ENCODE measurements around the gene LSM7. TPM values are rescaled to one million over a fixed set of nuclear protein-coding genes. Genes with fewer than 3 reads are reported as not detected.
"Not testable (repeated sequence)": the region's sequence is repeated elsewhere in the genome, so short reads cannot be mapped to it uniquely, and the experiment has no call there.

LSM7 gene
- total RNA-seq, 6 donors from 2014 or later = 58.6 to 127 (median 89.8) TPM

- ATAC-seq (ENCODE audit: low FRiP score in 2 of 2) (no peak), DNase-seq (no peak)
- H3K27me3 ChIP-seq = no peaks in the 10 kb centered on the region
- H3K9me3 ChIP-seq = no peaks in the 10 kb centered on the region
- H3K27ac ChIP-seq = peak overlapping the region in 1 of 4 donors; percentile 84
- TF ChIP-seq CTCF (IDR thresholded peaks at IDR 0.05) = no peak
- no peak for TF ChIP-seq POLR2AphosphoS5 (IDR thresholded peaks at IDR 0.05)
- no peak for TF ChIP-seq EP300 (IDR thresholded peaks at IDR 0.05)
- no peak for TF ChIP-seq POLR2A (IDR thresholded peaks at IDR 0.05)
- H3K36me3 ChIP-seq = no peaks in the 10 kb centered on the region
- H3K4me3 ChIP-seq = no peak overlapping the region
- H3K4me1 ChIP-seq = peaks cover 9 to 24% (median 18%) of the 10 kb centered on the region in 4 donors
- WGBS, 2 donors = 92 to 94% methylated on average over 7 to 8 of the region's 8 CpGs
These were observed 44.4 kb downstream of the LSM7 start for GRCh38 chr19:2283835-2284507.

GRCh38 chr19:2282862-2283237 lies 45.5 kb downstream of the LSM7 start:
- Histone ChIP-seq H3K36me3 (no peaks in the 10 kb centered on the region), H3K4me3 (peak overlapping the region in 3 of 4 donors; percentile 39 to 54 (median 51)), H3K9me3 (no peaks in the 10 kb centered on the region), H3K27me3 (no peaks in the 10 kb centered on the region), H3K4me1 (peaks cover 9 to 23% (median 15%) of the 10 kb centered on the region in 4 donors), H3K27ac (peak overlapping the region in 3 of 4 donors; percentile 72 to 91 (median 84))
- no peak for TF ChIP-seq POLR2A (IDR thresholded peaks at IDR 0.05)
- no peak for TF ChIP-seq EP300 (IDR thresholded peaks at IDR 0.05)
- 74 to 76% methylated on average over 10 to 11 of the region's 11 CpGs for WGBS, 2 donors
- no peak for DNase-seq
- no peak for ATAC-seq (ENCODE audit: low FRiP score in 2 of 2)

- Histone ChIP-seq H3K9me3 (no peaks in the 10 kb centered on the region), H3K4me1 (peaks cover 9 to 23% (median 13%) of the 10 kb centered on the region in 4 donors), H3K36me3 (no peaks in the 10 kb centered on the region), H3K27ac (peak within 1 kb of the TSS; percentile 72 to 91 (median 80)), H3K27me3 (no peaks in the 10 kb centered on the region), H3K4me3 (peak within 1 kb of the TSS; percentile 11 to 54 (median 45))
- TF ChIP-seq POLR2AphosphoS5 (IDR thresholded peaks at IDR 0.05) (peak; percentile 66 to 70), POLR2A (IDR thresholded peaks at IDR 0.05) (peak in 1 of 4 donors; percentile 53), CTCF (IDR thresholded peaks at IDR 0.05) (no peak), EP300 (IDR thresholded peaks at IDR 0.05) (peak in 1 of 4 donors; percentile 12)
- peak; percentile 82 to 87 for ATAC-seq (ENCODE audit: low FRiP score in 2 of 2)
- 12 to 23% methylated on average over 7 to 28 of the region's 41 CpGs for WGBS, 2 donors
- DNase-seq = peak; percentile 87 to 92
These were observed 46.1 kb downstream of the LSM7 start, which contains the start of gene PEAK3 for GRCh38 chr19:2282062-2282861. TSS of gene PEAK3 (minus strand) at chr19:2282175. CDS start at chr19:2280931, 1,244 bp downstream.

GRCh38 chr19:2281265-2282061 lies 46.9 kb downstream of the LSM7 start:
- H3K27ac ChIP-seq = peak overlapping the region; percentile 72 to 91 (median 80)

GRCh38 chr19:2280633-2281264 lies 47.6 kb downstream of the LSM7 start:
- peak overlapping the region in 1 of 4 donors; percentile 28 for H3K4me3 ChIP-seq
- no peak for DNase-seq
- no peak for ATAC-seq (ENCODE audit: low FRiP score in 2 of 2)
- no peak for TF ChIP-seq CTCF (IDR thresholded peaks at IDR 0.05)
- no peak for TF ChIP-seq POLR2AphosphoS5 (IDR thresholded peaks at IDR 0.05)
- TF ChIP-seq POLR2A (IDR thresholded peaks at IDR 0.05) = no peak
- no peak for TF ChIP-seq EP300 (IDR thresholded peaks at IDR 0.05)
- H3K36me3 ChIP-seq = peaks cover 0 to 13% (median 8%) of the 10 kb centered on the region in 4 donors
- 83 to 88% methylated on average over 8 to 26 of the region's 26 CpGs for WGBS, 2 donors
- peaks cover 12 to 30% (median 21%) of the 10 kb centered on the region in 4 donors for H3K4me1 ChIP-seq
- no peaks in the 10 kb centered on the region for H3K27me3 ChIP-seq
- no peaks in the 10 kb centered on the region for H3K9me3 ChIP-seq
- H3K27ac ChIP-seq = peak overlapping the region in 2 of 4 donors; percentile 1 to 52

More at GRCh38 chr19:2281265-2282061, 46.9 kb downstream of the LSM7 start:
- Histone ChIP-seq H3K4me1 (peaks cover 9 to 23% (median 14%) of the 10 kb centered on the region in 4 donors), H3K4me3 (peak overlapping the region; percentile 11 to 54 (median 45))
- H3K27me3 ChIP-seq, H3K36me3 ChIP-seq, DNase-seq, H3K9me3 ChIP-seq: not testable (repeated sequence)
- 10 to 18% methylated on average over 2 to 12 of the region's 16 CpGs for WGBS, 2 donors
- ATAC-seq (ENCODE audit: low FRiP score in 2 of 2) = peak in 1 of 2 donors; percentile 31
